ENCODE data around the gene PLXNB3. TPM values are rescaled to one million over a fixed set of nuclear protein-coding genes. Genes with fewer than 3 reads are reported as not detected.

PLXNB3 gene
- total RNA-seq, 4 donors from 2014 or later: 3.2 to 13.2 (median 10.2) TPM

GRCh38 chrX:153782313-153782712 is 18.3 kb downstream of the PLXNB3 start:
- DNase-seq (ENCODE audit: low spot score): no peak
- no peak for ATAC-seq (ENCODE audit: low FRiP score)
- no peak for TF ChIP-seq CTCF (IDR thresholded peaks at IDR 0.05)

DNA sequence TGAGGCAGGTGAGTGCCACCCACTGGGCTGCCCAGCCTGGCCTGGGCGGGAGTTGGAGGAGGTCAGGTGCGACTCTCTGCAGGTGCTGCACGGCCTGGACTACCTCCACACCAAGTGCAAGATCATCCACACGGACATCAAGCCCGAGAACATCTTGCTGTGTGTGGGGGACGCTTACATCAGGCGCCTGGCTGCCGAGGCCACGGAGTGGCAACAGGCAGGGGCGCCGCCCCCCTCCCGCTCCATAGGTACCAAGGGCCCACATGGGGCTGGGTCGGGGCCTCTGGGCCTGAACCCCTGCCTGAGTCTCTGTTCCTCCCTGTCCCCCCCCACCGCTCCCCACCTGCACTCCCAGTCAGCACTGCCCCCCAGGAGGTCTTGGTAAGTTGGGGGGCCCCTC is 18.8 kb downstream of the PLXNB3 start:
- TF ChIP-seq CTCF (IDR thresholded peaks at IDR 0.05): no peak
- no peak for DNase-seq (ENCODE audit: low spot score)
- no peak for ATAC-seq (ENCODE audit: low FRiP score)

GRCh38 chrX:153783378-153784013 is 19.4 kb downstream of the PLXNB3 start:
- TF ChIP-seq CTCF (IDR thresholded peaks at IDR 0.05): no peak
- DNase-seq (ENCODE audit: low spot score) (no peak), ATAC-seq (ENCODE audit: low FRiP score) (no peak)

DNA sequence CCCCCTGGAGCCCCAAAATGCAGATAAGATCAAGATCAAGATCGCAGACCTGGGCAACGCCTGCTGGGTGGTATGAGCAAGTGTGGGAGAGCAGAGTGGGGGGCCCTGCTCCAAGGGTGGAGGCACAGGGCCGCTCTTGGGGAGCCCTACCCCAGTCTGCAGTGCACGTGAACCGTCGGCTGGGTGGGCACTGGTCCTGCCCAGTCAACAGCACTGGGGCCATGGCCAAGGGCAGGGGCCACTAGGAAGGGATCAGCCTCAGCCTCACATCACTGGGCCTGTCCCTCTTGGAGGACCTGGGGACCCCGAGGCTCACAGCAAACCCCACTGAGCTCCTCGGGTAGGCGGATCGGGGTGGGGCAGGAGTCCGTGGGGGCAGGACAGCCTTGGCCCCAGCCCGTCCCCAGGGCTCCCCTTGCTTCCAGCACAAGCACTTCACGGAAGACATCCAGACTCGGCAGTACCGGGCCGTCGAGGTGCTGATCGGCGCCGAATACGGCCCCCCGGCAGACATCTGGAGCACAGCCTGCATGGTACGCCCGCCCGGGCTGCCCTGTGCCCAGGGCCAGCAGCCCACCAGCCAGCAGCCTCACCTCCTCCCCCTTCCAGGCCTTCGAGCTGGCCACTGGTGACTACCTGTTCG is 20.4 kb downstream of the PLXNB3 start:
- no peak for ATAC-seq (ENCODE audit: low FRiP score)
- TF ChIP-seq CTCF (IDR thresholded peaks at IDR 0.05): no peak
- DNase-seq (ENCODE audit: low spot score): no peak

DNA sequence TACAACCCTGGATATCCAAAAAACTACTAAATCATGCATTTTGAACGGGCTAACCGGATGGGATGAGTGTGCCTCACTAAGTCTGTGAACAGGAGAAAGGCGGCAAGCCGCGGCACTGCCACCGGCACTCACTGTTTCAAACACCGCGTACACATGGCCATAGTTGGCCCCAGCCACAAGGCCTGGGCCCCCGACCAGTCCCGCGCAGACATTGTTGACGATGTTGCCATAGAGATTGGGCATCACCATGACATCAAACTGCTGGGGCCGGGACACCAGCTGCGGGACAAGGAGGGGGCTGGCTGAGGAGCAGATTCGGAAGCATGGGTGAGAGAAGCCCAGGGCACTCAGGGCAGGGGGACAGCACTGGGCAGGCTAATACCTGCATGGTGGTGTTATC is 22.6 kb downstream of the PLXNB3 start:
- DNase-seq (ENCODE audit: low spot score) (no peak), ATAC-seq (ENCODE audit: low FRiP score) (no peak)
- TF ChIP-seq CTCF (IDR thresholded peaks at IDR 0.05): no peak

- DNase-seq (ENCODE audit: low spot score): no peak
- ATAC-seq (ENCODE audit: low FRiP score): no peak
- no peak for TF ChIP-seq CTCF (IDR thresholded peaks at IDR 0.05)
Observed at GRCh38 chrX:153789654-153790053, 25.6 kb downstream of the PLXNB3 start.

All from omental fat pad (tissue), 4 donors.